Memory B cell (primary cell): Measurements from ENCODE around the gene HEATR5B.
A peak's percentile ranks its signal among the peaks of the same experiment; 100 is the strongest.
"Not testable (repeated sequence)": the region's sequence is repeated elsewhere in the genome, so short reads cannot be mapped to it uniquely, and the experiment has no call there.

Experiments used
- ATAC-seq: fragments of 150-1000 bp; cut with Tn5 transposase; 2 replicates; pipeline ENCODE4 v1.10.0; 2021; ENCODE audit warnings: low read depth, mild to moderate bottlenecking, moderate library complexity
- DNase-seq, 2 donors: peaks; one replicate each; pipeline ENCODE4 v3.0.0; 2022; ENCODE audit warnings: low spot score in 2 of 2
- H3K27ac Mint-ChIP-seq: one replicate; pipeline ENCODE4 v1.8.0; 2022; ENCODE audit warnings: mild to moderate bottlenecking, moderate library complexity, mixed read lengths
- H3K27me3 Mint-ChIP-seq: one replicate; pipeline ENCODE4 v1.8.0; 2022; ENCODE audit warnings: mixed read lengths
- H3K36me3 Mint-ChIP-seq: one replicate; pipeline ENCODE4 v1.8.0; 2022; ENCODE audit warnings: mild to moderate bottlenecking, mixed read lengths
- H3K4me1 Mint-ChIP-seq: one replicate; pipeline ENCODE4 v1.8.0; 2022; ENCODE audit warnings: mixed read lengths
- H3K4me3 Mint-ChIP-seq: one replicate; pipeline ENCODE4 v1.8.0; 2022; ENCODE audit warnings: mild to moderate bottlenecking, moderate library complexity, mixed read lengths
- H3K9me3 Mint-ChIP-seq: one replicate; pipeline ENCODE4 v1.8.0; 2022; ENCODE audit warnings: mixed read lengths

Gene HEATR5B

GRCh38 chr2:37039580-37039979 lies 44.6 kb downstream of the HEATR5B start:
- Mint-ChIP-seq H3K36me3 (peaks cover 24% of the 10 kb centered on the region), H3K27me3 (no peaks in the 10 kb centered on the region), H3K9me3 (no peaks in the 10 kb centered on the region), H3K4me1 (no peaks in the 10 kb centered on the region), H3K4me3 (no peak overlapping the region), H3K27ac (no peak overlapping the region)
- DNase-seq (no peak), ATAC-seq (no peak)

GRCh38 chr2:37037771-37038170 lies 46.4 kb downstream of the HEATR5B start:
- Mint-ChIP-seq H3K27ac (no peak overlapping the region), H3K9me3 (no peaks in the 10 kb centered on the region), H3K4me1 (no peaks in the 10 kb centered on the region), H3K36me3 (peaks cover 19% of the 10 kb centered on the region), H3K4me3 (no peak overlapping the region), H3K27me3 (no peaks in the 10 kb centered on the region)
- no peak for ATAC-seq
- DNase-seq = no peak

GRCh38 chr2:37029758-37030157 lies 54.4 kb downstream of the HEATR5B start:
- Mint-ChIP-seq H3K9me3 (no peaks in the 10 kb centered on the region), H3K36me3 (peaks cover 32% of the 10 kb centered on the region), H3K4me3 (no peak overlapping the region), H3K27me3 (no peaks in the 10 kb centered on the region), H3K27ac (no peak overlapping the region), H3K4me1 (no peaks in the 10 kb centered on the region)
- no peak for ATAC-seq
- no peak for DNase-seq

GRCh38 chr2:37026050-37026449 lies 58.1 kb downstream of the HEATR5B start:
- no peak for ATAC-seq
- no peak overlapping the region for H3K4me3 Mint-ChIP-seq
- H3K36me3 Mint-ChIP-seq = peaks cover 39% of the 10 kb centered on the region
- no peaks in the 10 kb centered on the region for H3K4me1 Mint-ChIP-seq
- no peaks in the 10 kb centered on the region for H3K9me3 Mint-ChIP-seq
- no peaks in the 10 kb centered on the region for H3K27me3 Mint-ChIP-seq
- H3K27ac Mint-ChIP-seq = no peak overlapping the region
- DNase-seq = no peak

- H3K27me3 Mint-ChIP-seq = no peaks in the 10 kb centered on the region
- no peak for ATAC-seq
- peaks cover 27% of the 10 kb centered on the region for H3K36me3 Mint-ChIP-seq
- H3K9me3 Mint-ChIP-seq = no peaks in the 10 kb centered on the region
- peak overlapping the region; percentile 24 for H3K27ac Mint-ChIP-seq
- H3K4me1 Mint-ChIP-seq = no peaks in the 10 kb centered on the region
- no peak overlapping the region for H3K4me3 Mint-ChIP-seq
- no peak for DNase-seq
Measured at GRCh38 chr2:37020887-37021796, 63.0 kb downstream of the HEATR5B start.

- Mint-ChIP-seq H3K4me1 (no peaks in the 10 kb centered on the region), H3K4me3 (no peak overlapping the region), H3K36me3 (peaks cover 27% of the 10 kb centered on the region), H3K27me3 (no peaks in the 10 kb centered on the region), H3K27ac (no peak overlapping the region), H3K9me3 (no peaks in the 10 kb centered on the region)
- ATAC-seq = no peak
- DNase-seq = no peak
Measured at GRCh38 chr2:37020212-37020886, 63.8 kb downstream of the HEATR5B start.

- H3K27ac Mint-ChIP-seq = peak overlapping the region; percentile 88
Measured at GRCh38 chr2:37013315-37013641, 70.9 kb downstream of the HEATR5B start.

GRCh38 chr2:37011130-37011529 lies 73.0 kb downstream of the HEATR5B start:
- Mint-ChIP-seq H3K4me3 (peak overlapping the region; percentile 67), H3K27me3 (no peaks in the 10 kb centered on the region), H3K27ac (peak overlapping the region; percentile 48), H3K9me3 (no peaks in the 10 kb centered on the region), H3K4me1 (peaks cover 25% of the 10 kb centered on the region), H3K36me3 (peaks cover 19% of the 10 kb centered on the region)
- peak; percentile 14 to 16 for DNase-seq
- ATAC-seq = peak; percentile 68

More at GRCh38 chr2:37013315-37013641, 70.9 kb downstream of the HEATR5B start:
- peak; percentile 12 for ATAC-seq
- H3K4me3 Mint-ChIP-seq = no peak overlapping the region
- H3K9me3 Mint-ChIP-seq = no peaks in the 10 kb centered on the region
- peaks cover 22% of the 10 kb centered on the region for H3K4me1 Mint-ChIP-seq
- no peaks in the 10 kb centered on the region for H3K27me3 Mint-ChIP-seq
- no peak for DNase-seq
- peaks cover 19% of the 10 kb centered on the region for H3K36me3 Mint-ChIP-seq

- Mint-ChIP-seq H3K4me3 (peak overlapping the region; percentile 65), H3K36me3 (peaks cover 31% of the 10 kb centered on the region), H3K9me3 (no peaks in the 10 kb centered on the region), H3K4me1 (peaks cover 22% of the 10 kb centered on the region), H3K27me3 (no peaks in the 10 kb centered on the region), H3K27ac (peak overlapping the region; percentile 51)
- DNase-seq (no peak), ATAC-seq (peak; percentile 87)
Measured at GRCh38 chr2:37005118-37005868, 78.9 kb downstream of the HEATR5B start.

- ATAC-seq = no peak
- Mint-ChIP-seq H3K27me3 (no peaks in the 10 kb centered on the region), H3K9me3 (no peaks in the 10 kb centered on the region), H3K27ac (peak overlapping the region; percentile 51), H3K4me3 (no peak overlapping the region), H3K36me3 (peaks cover 36% of the 10 kb centered on the region), H3K4me1 (peaks cover 13% of the 10 kb centered on the region)
- no peak for DNase-seq
Measured at GRCh38 chr2:37000988-37001556, 83.1 kb downstream of the HEATR5B start.

GRCh38 chr2:37000318-37000717 lies 83.9 kb downstream of the HEATR5B start:
- Mint-ChIP-seq H3K4me3 (no peak overlapping the region), H3K36me3 (peaks cover 36% of the 10 kb centered on the region), H3K4me1 (peaks cover 11% of the 10 kb centered on the region), H3K9me3 (no peaks in the 10 kb centered on the region), H3K27ac (no peak overlapping the region), H3K27me3 (no peaks in the 10 kb centered on the region)
- ATAC-seq = no peak
- no peak for DNase-seq

GRCh38 chr2:36999416-36999815 lies 84.8 kb downstream of the HEATR5B start:
- not testable (repeated sequence) for ATAC-seq, DNase-seq, H3K4me1 Mint-ChIP-seq, H3K4me3 Mint-ChIP-seq, H3K27ac Mint-ChIP-seq, H3K9me3 Mint-ChIP-seq, H3K27me3 Mint-ChIP-seq
- H3K36me3 Mint-ChIP-seq = peaks cover 27% of the 10 kb centered on the region

GRCh38 chr2:36993841-36994620 lies 90.1 kb downstream of the HEATR5B start:
- Mint-ChIP-seq H3K27ac (no peak overlapping the region), H3K36me3 (peaks cover 12% of the 10 kb centered on the region)
- no peak for ATAC-seq

More at GRCh38 chr2:36993841-36994620, 90.1 kb downstream of the HEATR5B start:
- H3K4me3 Mint-ChIP-seq = no peak overlapping the region
- H3K9me3 Mint-ChIP-seq = no peaks in the 10 kb centered on the region
- DNase-seq = no peak
- no peaks in the 10 kb centered on the region for H3K27me3 Mint-ChIP-seq
- H3K4me1 Mint-ChIP-seq = no peaks in the 10 kb centered on the region
